NCI-H524 (cell line): ENCODE measurements around the gene HTT.

Source experiments
- DNase-seq, 2 experiments: peaks; one replicate each; lab custom pipeline; 2025; lab: John Stamatoyannopoulos, UW

Gene HTT

DNA sequence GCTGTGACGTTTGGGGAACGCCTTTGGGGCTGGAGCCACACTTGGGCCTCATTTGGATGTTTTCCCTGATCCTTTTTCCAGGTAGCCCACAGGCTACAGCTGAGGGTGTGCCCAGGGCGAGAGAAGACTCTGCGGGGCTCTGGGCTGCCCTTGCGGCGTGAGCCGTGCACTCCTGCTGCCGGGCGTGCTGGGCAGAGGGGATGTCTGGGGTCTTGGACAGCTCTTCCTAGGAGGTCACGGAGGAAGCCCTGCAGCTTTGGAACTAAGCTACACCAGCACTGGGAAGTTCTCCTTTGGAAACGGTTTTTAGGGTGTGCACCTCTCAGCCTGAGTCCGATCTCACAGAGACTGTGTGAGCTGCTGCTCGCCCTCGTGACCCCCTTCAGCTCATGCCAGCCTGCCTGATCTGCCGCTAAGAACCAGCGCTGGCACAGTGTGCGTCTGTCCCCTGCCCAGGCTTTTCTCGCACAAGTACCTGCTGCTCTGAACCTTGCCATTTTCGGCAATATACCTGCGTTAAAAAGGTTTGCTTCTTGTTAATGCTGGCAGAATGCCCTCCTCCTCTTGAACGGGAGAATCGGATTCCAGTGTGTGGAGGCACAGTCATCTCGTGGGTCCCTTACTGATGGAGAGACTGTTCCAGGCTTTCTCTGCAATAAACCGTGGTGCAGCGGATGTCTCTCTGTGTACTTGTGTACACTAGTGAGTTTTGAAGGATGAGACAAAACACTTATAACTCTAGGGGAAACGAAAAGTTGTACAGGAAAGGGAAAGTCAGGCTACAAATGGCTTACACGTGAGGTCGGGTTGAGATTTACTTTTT, 188.8 kb downstream of the HTT start:
- no peak for DNase-seq

DNA sequence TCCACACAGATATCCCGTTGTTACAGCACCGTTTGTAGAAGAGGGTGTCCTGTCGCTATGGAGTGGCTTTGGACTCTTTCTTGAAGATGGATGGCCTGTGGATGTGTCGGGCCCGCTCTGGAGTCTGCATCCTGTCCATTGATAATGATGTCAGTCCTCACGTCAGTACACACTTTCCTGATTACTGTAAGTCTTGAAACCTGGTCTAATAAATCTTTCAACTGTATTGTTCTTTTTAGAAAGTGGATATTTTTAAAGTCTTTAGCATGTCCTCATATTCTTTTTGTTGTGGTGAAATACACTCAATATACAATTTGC, 189.4 kb downstream of the HTT start:
- DNase-seq = no peak

DNA sequence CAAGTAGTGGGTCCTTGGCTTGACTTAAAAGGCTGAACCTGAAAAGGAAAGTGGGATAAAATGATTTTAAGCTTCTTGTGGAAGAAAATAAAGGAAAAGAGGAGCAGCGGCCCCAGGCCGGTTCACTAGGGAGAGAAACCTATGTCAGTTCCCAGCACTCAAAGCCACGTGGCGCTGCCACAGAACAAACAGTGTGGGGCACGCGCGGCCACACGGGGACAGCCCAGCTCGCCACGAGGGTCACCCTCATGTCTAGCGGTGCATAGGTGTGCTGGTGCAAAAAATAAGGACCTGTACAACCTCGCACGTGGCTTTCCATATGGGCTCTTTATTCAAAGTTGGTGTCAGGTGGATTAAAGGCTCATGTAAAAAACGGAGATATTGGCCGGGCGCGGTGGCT, 191.6 kb downstream of the HTT start:
- no peak for DNase-seq

DNA sequence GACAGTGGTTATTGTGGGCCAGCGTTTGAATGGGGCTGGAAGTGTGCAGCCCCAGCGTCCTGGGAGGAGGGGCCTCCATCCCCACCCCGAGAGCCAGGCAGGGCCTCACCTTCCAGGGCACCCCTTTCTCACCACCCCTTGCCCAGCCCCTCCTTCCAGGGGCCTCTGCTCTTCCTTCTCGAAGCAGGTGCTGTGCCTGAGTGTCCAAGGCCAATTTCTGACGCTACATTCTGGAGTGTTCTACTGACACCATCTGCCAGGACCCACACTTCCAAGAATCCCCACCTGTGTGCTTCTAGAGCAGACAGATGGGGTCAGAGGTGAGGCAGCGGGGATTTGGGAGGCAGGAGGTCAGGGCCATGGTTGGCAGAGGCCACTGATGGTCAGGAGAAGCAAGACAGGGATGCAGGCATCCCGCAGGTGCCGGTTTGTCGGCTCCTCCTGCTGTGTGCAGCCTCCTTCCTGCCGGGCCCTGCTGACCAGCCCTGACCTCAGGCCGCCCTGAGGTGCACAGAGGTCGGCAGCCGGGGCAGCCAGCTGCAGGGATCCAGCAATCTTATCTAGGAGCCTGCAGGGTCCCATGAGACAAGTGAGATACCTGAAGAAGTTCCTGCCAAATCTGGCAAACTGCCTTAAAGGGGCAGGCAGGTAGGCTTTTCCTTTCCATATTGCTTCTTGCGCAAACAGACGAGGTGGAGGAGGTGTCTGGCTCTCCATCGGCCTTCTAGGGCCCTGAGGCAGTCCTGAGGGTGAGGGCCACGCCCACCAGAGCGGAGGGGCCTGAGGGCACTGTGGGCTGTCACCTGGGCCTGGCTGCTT, 193.3 kb downstream of the HTT start:
- DNase-seq = no peak

DNA sequence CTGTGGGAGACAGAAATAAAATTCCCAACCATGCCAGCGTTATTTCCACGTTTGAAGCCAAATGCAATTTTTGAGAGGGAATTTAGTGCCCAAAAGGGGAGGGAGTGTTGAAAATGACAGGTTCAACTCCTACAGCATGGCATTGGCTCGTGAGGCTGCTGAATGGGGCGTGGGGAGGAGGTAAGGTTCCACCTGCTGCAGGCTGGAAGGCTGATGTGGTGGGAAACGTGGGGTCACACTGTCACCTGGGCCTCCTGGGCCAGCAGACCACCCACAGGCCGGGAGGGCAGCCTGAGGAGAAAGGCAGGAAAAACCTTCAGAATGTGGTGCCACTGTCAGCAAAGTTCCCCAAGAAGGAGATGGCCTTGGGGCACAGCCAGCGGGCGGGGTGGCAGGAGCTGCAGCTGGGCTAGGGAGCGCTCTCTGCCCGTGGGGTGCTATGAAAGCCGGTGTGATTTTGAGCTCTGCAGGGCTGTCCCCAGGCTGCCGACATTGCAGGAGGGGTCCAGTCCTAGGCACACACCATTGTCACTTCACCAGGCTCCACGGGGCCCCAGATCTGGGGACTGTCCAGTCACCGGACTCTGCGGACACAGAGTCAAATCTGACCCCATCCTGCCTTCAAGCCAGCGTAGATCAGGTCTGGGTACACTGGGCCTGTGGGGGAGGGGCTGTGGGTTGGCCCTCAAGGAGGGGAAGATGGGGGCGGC, 194.1 kb downstream of the HTT start:
- DNase-seq = no peak

DNA sequence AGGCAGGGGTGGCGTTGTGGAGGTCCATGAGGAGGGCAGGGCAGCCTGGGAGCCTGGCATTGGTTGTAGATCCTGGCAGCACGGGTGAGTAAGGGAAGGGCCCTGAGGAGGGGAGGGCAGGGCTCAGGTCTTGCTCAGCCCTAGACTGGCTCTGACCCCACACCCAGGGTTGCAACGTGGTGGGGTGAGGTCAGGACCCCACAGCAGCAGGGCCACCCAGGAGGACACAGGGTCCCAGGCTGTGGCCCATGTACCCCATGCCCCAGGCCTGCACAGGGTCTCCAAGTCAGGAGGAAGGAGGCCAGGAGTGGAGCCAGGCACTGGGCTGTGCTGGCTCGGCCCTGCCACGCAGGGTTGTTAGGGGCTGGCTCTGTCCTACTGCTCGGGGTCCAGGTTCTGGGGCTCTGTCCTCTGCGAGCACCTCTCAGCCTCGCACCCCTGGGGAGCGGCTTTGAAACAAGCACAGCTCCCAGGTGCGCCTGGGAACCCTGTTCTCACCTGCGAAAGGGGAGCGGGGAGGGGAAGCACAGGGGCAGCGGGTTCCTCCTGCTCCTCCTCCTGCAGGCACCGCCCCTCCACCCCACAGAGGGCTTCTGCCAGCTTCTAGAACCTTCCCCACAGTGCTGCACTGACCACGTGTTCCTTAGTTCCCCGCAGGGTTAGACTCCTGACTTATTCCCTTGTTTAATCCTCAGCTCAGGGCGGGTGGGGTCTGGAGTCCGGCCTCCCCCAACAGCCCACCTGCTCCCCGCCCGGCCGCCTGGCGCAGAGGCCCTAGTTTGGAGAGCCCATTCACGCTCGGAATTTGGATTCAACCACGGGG, 194.8 kb downstream of the HTT start:
- DNase-seq = peak; percentile 45 to 52

DNA sequence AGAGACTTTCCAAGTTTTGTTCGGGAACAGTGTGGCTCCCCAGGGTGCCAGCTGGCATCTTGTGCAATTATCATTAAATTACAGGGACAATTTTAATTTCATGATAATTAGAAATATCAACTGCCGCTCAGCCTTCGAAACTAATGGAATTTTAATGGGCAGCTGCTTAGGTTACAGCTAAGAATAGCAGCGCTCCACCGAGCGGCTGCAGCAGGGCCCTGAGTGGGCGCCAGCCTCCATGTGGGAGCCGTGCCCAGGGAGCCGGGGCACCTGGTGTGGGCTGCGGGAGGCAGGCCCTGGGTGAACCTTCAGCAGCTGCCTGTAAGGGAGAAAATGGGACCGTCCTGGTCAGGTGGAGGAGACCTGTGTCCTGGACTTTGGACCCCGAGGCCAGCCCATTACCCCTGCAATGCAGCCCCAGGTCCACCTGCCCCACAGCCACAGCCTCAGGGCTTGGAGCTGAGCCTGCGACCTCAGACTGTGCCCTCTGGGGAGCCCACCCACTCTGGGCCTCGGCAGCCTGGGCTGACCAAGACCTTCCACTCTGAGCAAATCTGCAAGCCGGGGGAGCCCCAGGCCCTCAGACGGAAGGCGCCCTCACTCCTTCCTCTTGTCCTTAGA, 195.6 kb downstream of the HTT start:
- peak; percentile 45 to 52 for DNase-seq

DNA sequence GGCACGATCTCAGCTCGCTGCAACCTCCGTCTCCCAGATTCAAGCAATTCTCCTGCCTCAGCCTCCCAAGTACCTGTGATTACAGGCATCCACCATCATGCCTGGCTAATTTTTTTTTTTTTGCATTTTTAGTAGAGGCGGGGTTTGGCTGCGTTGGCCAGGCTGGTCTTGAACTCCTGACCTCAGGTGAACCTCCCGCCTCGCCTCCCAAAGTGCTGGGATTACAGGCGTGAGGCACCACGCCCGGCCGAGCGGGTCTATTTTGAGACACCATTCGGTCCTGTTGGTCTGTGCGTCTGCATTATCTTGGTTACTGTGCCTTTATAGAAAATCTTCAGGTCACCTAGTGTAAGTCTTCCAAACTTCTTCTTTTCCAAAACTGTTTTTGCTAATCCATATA, 196.7 kb downstream of the HTT start:
- no peak for DNase-seq

DNA sequence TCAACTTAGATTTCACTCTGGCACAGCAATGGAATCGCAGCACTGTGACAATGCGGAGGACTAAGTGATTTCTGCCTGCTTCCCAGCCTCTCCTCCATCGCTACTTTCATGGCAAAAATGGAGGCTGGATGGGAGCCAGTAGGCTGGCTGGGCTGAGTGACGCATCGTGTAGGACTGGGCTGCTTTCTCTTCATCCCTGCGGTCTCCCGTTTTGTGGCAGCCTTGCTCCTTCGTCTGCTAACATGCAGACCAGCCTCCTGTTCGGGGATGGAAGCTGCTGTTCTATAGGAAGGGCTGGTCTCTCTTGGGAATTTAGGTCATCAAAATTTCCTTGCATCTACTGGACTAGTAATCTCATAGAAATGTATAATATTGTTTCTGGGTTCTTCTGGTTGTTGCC, 202.5 kb downstream of the HTT start:
- no peak for DNase-seq

DNA sequence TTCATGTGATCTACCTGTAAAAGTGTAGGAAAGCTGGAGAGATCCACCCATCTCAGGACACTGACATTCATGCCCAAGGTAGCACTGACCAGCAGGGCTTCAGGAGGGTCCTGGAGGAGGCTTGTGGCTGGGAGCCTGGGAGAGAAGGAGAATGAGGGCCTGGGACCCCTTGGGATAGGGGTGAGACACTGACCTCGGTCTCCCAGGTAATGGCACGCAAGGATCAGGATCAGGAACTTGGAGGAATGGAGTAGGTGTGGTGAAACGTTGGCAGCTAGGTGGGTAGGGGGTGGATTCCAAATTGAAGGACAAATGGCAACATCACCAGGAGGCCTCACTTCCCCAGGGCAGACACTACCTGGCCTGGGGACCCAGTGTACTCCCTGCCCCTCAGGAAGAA, 206.0 kb downstream of the HTT start:
- DNase-seq = no peak

DNA sequence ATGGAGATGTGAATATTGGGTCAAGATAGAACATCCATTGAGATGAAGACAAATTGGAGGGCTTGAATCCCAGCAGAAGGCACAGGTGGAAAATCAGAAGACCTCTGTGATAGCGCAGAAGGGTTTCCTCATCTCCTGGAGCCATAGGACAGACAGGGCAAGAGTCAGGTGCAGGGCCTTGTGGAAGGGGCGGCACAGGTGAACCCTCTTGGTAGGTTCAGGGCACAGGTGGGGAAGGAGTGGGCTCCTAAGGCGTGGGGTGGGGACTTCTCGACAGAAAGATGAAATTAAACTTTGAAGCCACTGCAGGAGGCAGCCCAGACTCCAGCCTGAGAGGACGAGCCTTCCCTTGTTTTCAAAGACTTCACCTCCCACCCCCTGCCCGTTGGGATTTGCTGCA, 209.0 kb downstream of the HTT start:
- no peak for DNase-seq

DNA sequence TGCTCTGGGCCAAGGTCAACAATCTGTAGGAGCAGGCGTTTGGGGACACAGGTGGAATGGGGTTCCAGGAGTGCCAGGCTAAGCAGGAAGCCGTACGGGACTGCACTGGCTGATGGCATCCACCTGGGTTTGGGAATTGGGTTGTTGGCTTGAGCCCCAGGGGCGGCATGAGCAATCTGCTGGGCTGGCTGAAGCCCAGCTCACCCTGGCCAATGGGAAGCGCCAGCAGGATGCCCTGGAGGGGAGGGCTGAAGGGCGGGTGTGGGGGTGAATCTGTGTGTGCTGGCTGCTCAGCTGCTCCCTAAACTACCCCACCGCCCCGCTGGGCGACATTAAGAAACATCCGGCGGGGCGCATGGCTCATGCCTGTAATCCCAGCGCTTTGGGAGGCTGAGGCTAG, 209.4 kb downstream of the HTT start:
- DNase-seq = peak in 1 of 2 experiments; percentile 37

DNA sequence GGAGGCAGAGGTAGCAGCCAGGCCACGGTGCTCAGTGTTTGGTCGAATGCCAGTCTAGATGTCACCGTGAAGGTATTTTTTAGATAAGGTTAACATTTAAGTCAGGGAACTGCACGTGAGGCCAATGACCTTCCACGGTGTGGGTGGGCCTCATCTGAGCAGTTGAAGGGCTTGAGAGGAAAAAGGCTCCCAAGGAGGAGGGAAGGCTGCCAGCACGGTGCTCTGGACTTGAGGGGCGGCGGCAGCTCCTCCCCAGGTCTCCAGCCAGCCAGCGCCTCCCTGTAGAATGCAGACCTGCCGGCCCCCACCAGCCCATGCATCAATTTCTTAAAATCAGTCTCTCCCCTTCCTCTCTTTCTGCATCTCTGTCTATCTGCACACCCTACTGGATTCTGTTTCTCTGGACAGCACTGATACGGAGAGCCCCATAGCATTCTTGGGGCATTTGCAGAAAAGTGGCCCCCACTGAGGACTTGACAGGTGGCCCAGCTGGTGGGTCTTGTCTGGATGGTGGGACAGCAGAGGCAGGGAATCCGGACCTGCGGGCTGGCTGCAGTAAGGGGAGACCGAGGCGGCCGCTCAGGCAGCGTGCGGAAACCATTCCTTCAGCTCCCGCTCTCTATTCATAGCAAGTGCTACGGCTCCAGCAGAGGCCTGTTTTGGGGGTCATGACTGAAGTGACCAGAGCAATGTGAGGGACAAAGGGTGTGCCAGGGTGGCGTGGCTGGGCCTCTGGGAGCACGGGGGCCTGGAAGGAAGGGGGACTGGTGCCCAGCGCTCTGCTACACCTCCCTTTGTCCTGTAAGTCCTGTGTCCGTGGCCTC, 210.5 kb downstream of the HTT start:
- no peak for DNase-seq

DNA sequence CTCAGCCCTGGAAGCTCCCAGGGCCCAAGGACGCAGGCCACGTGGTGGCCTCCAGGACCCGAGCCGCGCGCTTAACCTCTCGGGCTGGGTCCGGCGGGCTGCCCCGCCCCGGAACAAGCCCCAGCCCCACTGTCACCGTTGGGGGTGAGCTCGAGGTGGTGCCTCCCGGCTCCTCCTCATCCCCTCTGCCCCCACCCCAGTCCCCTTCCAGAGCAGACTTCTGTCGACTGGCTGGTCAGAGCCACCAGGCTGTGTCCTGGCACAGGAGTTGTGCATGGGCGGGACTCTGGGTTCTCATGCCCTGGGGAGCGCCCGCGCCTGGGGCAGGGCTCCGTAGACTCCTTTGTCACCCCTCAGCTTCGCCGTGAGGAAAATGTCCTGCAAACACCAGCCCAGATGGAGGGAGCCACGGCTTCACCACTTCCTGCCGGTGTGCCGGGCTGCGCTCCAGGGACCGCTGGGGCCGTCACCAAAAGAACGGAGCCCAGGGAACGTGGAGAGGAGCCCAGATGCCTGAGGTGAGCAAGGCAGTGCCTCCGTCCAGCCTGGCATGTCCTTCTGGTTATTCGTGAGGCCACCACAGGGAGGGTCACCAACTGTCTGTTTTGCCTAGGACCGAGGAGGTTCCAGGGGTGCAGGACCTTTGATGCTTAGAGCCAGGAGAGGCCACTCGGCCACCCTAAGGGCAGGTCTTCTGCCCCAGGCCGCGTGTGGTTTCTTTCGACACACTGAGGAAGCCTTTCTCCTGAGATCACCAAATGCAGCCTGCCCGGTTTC, 211.3 kb downstream of the HTT start:
- no peak for DNase-seq

DNA sequence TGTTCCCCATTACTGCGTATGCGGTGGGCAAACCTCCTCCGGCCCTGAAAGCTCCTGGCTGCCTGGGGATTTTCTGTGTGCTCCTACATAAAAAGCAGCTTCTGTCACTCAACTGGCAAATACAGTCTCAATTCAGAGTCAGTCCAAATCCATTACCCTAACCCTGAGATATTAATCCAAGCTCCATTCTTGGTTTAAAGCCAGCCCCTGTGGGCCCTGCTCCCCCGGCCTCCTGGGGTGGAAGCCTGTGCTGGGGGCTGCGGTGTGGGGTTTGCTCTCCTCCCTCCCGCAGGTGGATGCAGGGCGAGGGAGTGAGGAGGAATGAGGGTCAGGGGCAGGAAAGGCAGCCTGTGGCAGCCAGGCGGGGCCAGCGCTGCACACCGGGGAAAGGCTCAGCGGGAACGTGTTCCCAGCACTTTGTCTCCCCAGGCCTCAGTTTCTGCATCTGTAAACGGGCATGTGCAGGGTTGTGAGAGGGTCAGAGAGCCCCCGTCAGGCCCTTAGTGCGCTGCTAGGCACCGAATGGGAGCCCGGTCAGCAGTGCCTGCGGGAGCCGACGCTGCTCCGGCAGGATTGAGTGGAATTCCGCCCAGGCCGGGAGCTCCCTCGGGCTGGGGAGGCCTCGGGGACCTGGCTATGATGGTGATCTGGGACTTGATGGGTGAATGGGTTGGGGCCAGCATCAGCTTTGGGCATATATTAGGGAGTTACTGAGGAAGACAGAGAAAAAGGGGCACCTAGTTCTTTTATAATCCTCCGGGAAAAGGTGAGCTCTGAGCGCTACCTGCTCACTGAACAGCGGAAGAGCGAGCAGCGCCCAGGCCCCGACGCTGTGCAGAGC, 212.1 kb downstream of the HTT start:
- no peak for DNase-seq

DNA sequence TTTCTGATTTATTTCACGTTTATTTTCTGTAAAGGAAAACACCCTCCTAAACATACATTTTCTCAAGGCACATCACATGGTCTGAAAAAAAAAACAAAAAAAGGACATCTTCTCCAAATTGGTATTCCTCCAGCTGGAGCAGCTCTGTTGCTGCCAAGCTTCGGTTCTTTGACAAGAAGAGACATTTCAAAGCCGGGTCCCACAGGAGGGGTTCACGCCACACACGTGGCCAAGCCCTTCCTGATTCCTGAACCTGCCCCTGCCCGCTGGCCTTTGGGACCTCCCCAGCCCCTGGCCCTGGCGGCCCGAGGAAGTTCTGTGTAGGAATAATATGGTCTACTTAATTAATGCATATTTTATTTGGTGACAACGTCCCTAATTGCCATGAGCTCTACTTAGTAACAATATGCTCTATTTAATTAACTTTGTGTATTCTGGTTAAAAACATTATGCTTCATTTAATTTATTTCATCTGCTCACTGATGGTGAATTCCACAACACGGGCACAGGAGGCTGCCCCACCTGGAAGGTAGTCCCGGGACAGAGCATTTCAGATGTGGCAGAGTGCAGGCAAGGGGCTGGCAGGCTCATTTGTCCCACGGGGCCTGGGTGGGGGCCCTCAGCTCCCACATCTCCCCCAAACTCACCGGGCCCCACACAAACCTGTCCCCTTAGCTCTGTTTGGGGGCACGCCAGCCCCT, 212.9 kb downstream of the HTT start:
- DNase-seq = no peak

DNA sequence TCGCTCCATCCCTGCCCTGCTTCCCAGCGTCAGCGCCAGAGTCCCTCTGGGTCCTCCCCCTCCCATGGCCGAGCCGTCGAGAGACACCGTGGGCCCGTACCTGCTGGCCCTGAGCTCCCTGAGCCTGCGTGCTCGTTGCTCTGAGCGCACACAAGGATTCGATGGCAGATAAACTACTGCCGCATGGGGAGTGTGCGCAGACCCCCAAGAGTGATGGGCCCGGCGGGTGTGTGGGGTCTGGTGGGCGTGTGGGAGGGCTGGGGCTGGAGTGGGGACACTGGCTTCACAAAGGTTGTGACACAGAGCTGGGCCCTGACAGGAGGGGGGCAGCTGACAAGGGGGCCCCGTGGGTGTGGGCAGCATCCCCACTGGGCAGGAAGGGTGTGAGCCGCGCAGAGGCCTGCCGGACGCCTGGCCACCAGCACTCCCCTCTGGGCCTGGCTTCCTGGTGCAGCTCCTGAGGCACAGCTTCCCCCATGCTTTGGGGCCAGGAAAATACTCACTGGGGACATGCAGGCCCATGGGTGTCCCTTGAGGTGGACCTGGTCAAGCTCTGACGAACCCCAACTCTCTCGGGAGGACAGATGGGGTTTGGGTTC, 213.6 kb downstream of the HTT start:
- DNase-seq = no peak

DNA sequence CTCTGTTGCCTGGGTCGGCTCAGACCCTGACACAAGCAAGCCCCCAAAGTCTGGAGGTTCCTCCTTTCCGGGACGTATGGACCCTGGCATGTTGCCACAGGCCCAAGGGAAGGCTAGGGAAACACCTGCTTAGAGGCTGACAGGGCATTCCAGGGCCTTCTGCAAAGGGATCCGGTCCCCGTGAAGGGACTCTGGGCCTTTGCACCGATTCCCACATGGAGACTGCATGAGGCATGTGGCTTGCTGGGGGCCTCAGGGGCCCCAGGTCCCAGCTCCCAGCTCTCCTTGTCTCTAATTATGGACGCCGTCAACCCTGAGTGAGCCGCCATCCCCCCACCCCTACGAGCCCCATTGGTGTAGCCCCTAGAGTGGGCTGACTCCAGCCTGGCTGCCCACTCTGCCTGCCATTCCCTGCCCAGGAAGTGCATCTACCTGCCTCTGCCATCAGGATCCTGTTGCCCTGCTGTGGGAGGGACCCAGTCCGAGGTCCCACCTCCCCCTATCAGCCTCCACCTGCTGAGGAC, 214.2 kb downstream of the HTT start:
- DNase-seq = no peak
